Hematopoietic multipotent progenitor cell treated with erythropoietin and hydrocortisone succinate and interleukin-3 and kit ligand, for 6 days (in vitro differentiated cells): ENCODE measurements around the gene RABEP1.
"Not testable (repeated sequence)": the region's sequence is repeated elsewhere in the genome, so short reads cannot be mapped to it uniquely, and the experiment has no call there.

Source experiments
- DNase-seq: peaks from one replicate; pipeline ENCODE4 v3.0.0-alpha.2; 2015

The RABEP1 gene

GRCh38 chr17:5429191-5429887 lies 147.3 kb downstream of the RABEP1 start:
- no peak for DNase-seq

GRCh38 chr17:5430413-5430999 lies 148.4 kb downstream of the RABEP1 start:
- DNase-seq: no peak

- not testable (repeated sequence) for DNase-seq
Observed at GRCh38 chr17:5431234-5431633, 149.2 kb downstream of the RABEP1 start.

DNA sequence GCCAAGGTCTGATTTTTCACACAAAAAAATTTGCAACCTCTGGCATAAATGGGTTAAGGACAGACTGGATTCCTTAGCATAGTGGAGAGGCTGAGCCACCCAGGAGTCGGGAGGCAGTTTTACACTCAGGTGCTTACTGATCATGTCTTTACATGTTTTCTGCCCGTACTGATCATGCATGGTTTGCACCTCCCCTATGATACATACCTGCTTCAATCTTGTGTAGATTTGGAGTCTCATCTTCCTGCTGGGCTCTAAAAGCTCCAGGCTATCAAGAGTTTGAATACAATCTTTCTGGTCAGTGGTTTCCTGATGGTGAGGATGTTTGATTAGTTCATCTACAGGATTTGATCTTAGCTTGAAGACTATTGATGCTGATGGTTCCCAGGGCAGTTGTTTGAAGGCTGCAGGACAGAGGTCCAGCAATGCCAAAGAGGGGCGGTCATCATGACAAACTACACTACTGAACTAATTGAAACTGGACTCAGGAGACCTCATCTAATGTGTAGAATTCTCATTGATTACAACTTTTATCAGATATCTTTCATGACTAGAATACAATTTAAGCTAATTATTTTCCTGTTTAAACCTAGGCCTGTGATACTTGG lies 150.0 kb downstream of the RABEP1 start:
- DNase-seq: no peak

- DNase-seq: no peak
Observed at GRCh38 chr17:5434984-5435383, 152.9 kb downstream of the RABEP1 start.
